HepG2 (cell line): ENCODE measurements around the gene HSD11B1L. TPM values are rescaled to one million over a fixed set of nuclear protein-coding genes. Genes with fewer than 3 reads are reported as not detected.

Experiments
- ARID2 ChIP-seq: sonication (generic); formaldehyde crosslinking; IDR thresholded peaks from 2 replicates; pipeline ENCODE4 v1.8.1; 2022; ENCODE audit warnings: mild to moderate bottlenecking, missing genetic modification reagents, borderline replicate concordance
- ATF6 ChIP-seq: sonication (generic); formaldehyde crosslinking; conservative IDR thresholded peaks from 2 replicates; pipeline ENCODE4 v1.4.0; 2020; ENCODE audit warnings: missing genetic modification reagents
- CCDC6 ChIP-seq: sonication (generic); formaldehyde crosslinking; IDR thresholded peaks from 2 replicates; pipeline ENCODE4 v1.8.1; 2022; ENCODE audit warnings: mild to moderate bottlenecking, missing genetic modification reagents, moderate library complexity
- DPF2 ChIP-seq: sonication (generic); formaldehyde crosslinking; IDR thresholded peaks from 2 replicates; pipeline ENCODE4 v1.4.0; 2020; ENCODE audit warnings: mild to moderate bottlenecking, low read depth, missing genetic modification reagents, borderline replicate concordance
- GATAD2A ChIP-seq: IDR thresholded peaks from 2 replicates; pipeline ENCODE4 v1.6.1; 2016
- HOXD1 ChIP-seq: sonication (generic); formaldehyde crosslinking; IDR thresholded peaks from 2 replicates; pipeline ENCODE4 v1.5.0; 2020; ENCODE audit warnings: missing genetic modification reagents
- KLF13 ChIP-seq: sonication (generic); formaldehyde crosslinking; IDR thresholded peaks from 2 replicates; pipeline ENCODE4 v1.4.0; 2020; ENCODE audit warnings: mild to moderate bottlenecking, missing genetic modification reagents
- LCORL ChIP-seq, 2 experiments: fragments of 450-650 bp in 1 of 2; sonication (generic) in 1 of 2; formaldehyde crosslinking in 1 of 2; IDR thresholded peaks; 2 replicates each; pipeline versions ENCODE4 v1.5.0 to v1.6.1; 2017 to 2020; ENCODE audit warnings: antibody characterized with exemption in 1 of 2, missing genetic modification reagents in 1 of 2
- MTF1 ChIP-seq: sonication (generic); formaldehyde crosslinking; IDR thresholded peaks from 2 replicates; pipeline ENCODE4 v1.5.0; 2020; ENCODE audit warnings: missing genetic modification reagents
- MXD4 ChIP-seq: IDR thresholded peaks from 2 replicates; pipeline ENCODE4 v1.6.1; 2016; ENCODE audit warnings: mild to moderate bottlenecking, missing biosample characterization, missing genetic modification reagents
- NFKBIZ ChIP-seq: IDR thresholded peaks from 2 replicates; pipeline ENCODE4 v1.6.1; 2018; ENCODE audit warnings: missing genetic modification reagents, missing compliant biosample characterization
- PCBP1 ChIP-seq: fragments of 200-400 bp; formaldehyde crosslinking; IDR thresholded peaks from 2 replicates; pipeline ENCODE4 v1.6.1; 2017; ENCODE audit warnings: mild to moderate bottlenecking, low read depth, low read length, borderline replicate concordance
- PPARG ChIP-seq: conservative IDR thresholded peaks from 2 replicates; pipeline ENCODE4 v1.6.1; 2016; ENCODE audit warnings: missing biosample characterization, missing genetic modification reagents
- RAD51 ChIP-seq: fragments of 450-650 bp; IDR thresholded peaks from 2 replicates; pipeline ENCODE4 v1.6.1; 2016; ENCODE audit warnings: borderline replicate concordance
- SMC3 ChIP-seq: IDR thresholded peaks from 2 replicates; pipeline ENCODE4 v1.6.1; 2011; ENCODE audit warnings: low read length, improper control_type of control experiment
- SNRNP70 ChIP-seq: fragments of 200-400 bp; formaldehyde crosslinking; IDR thresholded peaks from 2 replicates; pipeline ENCODE4 v1.6.1; 2017; ENCODE audit warnings: mild to moderate bottlenecking, low read depth, low read length, moderate library complexity
- SSRP1 ChIP-seq: IDR thresholded peaks from 2 replicates; pipeline ENCODE4 v1.6.1; 2016; ENCODE audit warnings: control low read depth
- TBP ChIP-seq: sonication (generic); formaldehyde crosslinking; IDR thresholded peaks from 2 replicates; pipeline ENCODE4 v1.5.0; 2020; ENCODE audit warnings: missing genetic modification reagents
- ZFY ChIP-seq: sonication (generic); formaldehyde crosslinking; IDR thresholded peaks from 2 replicates; pipeline ENCODE4 v1.4.0; 2020; ENCODE audit warnings: missing genetic modification reagents
- ZGPAT ChIP-seq: IDR thresholded peaks from 2 replicates; pipeline ENCODE4 v1.6.1; 2016; ENCODE audit warnings: mild to moderate bottlenecking
- ZKSCAN8 ChIP-seq: IDR thresholded peaks from 2 replicates; pipeline ENCODE4 v1.6.1; 2016; ENCODE audit warnings: borderline replicate concordance, missing genetic modification reagents, missing compliant biosample characterization
- ZNF570 ChIP-seq: sonication (generic); formaldehyde crosslinking; IDR thresholded peaks from 2 replicates; pipeline ENCODE4 v1.4.0; 2020; ENCODE audit warnings: mild to moderate bottlenecking, missing genetic modification reagents, borderline replicate concordance
- polyA plus RNA-seq, 8 experiments: library from polyadenylated mRNA; depleted of rRNA in 3 of 8; stranded (reverse) in 7 of 8; unstranded in 1 of 8; fragments of >200 nt; fragmentation: Illumina TruSeq in 4 of 8; extraction: Trizol in 4 of 8; gene quantifications; 2 replicates each; pipeline versions ENCODE4 v1.2.1 to v1.2.3, GENCODE V29; 2011 to 2016; ENCODE audit warnings: low read depth in 4 of 8, missing spikeins in 1 of 8, mixed read lengths in 1 of 8; ENCODE audit not compliant: insufficient read depth in 1 of 8
- total RNA-seq, 5 experiments: library from RNA; depleted of rRNA; stranded (reverse); fragments of >200 nt; fragmentation: Illumina TruSeq; extraction: Trizol; gene quantifications; 2 replicates each; pipeline ENCODE4 v1.2.3, GENCODE V29; 2016; ENCODE audit warnings: low read depth in 1 of 5
- TF ChIP-seq, protein P1 (sequence below): sonication (generic); formaldehyde crosslinking; conservative IDR thresholded peaks from 2 replicates; pipeline ENCODE4 v1.8.1; 2023; ENCODE audit warnings: missing genetic modification reagents
- TF ChIP-seq, protein P2 (sequence below): sonication (generic); formaldehyde crosslinking; IDR thresholded peaks from 2 replicates; pipeline ENCODE4 v1.8.1; 2023; ENCODE audit warnings: missing genetic modification reagents, mild to moderate bottlenecking, borderline replicate concordance

The HSD11B1L gene
- total and polyA plus RNA-seq, 2 of the 13 experiments (the other 11 are each of a cell fraction or from before 2014, with no cell fraction given) = 2.8 to 3.9 TPM

DNA sequence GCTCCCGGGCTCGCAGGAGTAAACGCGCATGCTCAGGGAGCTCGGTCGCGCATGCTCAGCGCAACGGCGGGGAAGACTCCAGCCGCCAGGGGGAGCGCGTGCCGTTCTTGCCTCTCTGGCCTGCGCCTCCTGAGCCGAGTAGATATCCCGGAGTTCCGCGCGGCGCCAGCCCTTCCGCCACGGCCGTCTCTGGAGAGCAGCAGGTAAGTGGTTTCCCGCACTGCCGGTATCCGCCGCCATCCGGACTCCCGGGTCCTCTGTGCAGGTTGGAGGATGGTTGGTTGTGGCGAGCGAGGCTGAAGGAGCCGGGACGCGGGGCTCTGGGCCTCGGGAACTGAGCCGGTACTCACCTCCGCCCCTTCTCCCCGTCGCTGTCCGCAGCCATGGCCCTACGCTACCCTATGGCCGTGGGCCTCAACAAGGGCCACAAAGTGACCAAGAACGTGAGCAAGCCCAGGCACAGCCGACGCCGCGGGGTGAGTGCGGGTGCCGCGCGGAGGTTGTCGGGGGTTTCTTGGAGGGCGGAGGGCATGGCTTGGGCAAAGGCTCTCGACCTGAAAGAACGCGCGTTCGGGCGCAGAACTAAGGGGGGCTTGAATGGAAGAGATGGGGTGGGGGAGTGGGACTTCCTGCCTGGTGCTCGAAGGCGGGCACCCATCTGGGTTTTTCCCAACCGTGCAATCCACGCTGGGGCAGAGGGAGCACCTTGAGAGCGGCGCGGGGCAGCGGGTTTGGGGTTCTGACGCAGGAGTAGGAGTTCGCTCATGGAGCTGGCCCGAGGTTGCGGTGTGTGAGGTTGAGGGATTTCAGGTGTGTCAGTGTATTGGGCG lies 9.5 kb downstream of the HSD11B1L start, which contains the start of gene RPL36 (continued):
- TF ChIP-seq MXD4 (CRISPR knock-in tag) (peak; percentile 75; the same call in 1 of the 2 replicates), KLF13 (peak; percentile 74; the same call in 1 of the 2 replicates), ATF6 (CRISPR knock-in tag) (no peak), SMC3 (no peak), DPF2 (CRISPR knock-in tag) (peak; percentile 31; the same call in 1 of the 2 replicates), ZFY (CRISPR knock-in tag) (peak; percentile 95), HOXD1 (CRISPR knock-in tag) (0 out of 2 replicates have a peak, but pooled peaks have one; percentile 79), SSRP1 (0 out of 2 replicates have a peak, but pooled peaks have one; percentile 17), TBP (CRISPR knock-in tag) (no peak), ZGPAT (peak; percentile 93), PPARG (CRISPR knock-in tag) (peak; percentile 41; the same call in 1 of the 2 replicates), ZNF570 (0 out of 2 replicates have a peak, but pooled peaks have one; percentile 55), CCDC6 (CRISPR knock-in tag) (peak; percentile 89; the same call in 1 of the 2 replicates), LCORL (IDR thresholded peaks at IDR 0.05) (no peak), LCORL (CRISPR knock-in tag; IDR thresholded peaks at IDR 0.05) (peak; percentile 72; the same call in 1 of the 2 replicates), NFKBIZ (CRISPR knock-in tag) (0 out of 2 replicates have a peak, but pooled peaks have one; percentile 44), SNRNP70 (no peak), PCBP1 (peak; percentile 77; the same call in 1 of the 2 replicates), MTF1 (CRISPR knock-in tag) (no peak), GATAD2A (CRISPR knock-in tag) (peak; percentile 52; the same call in 1 of the 2 replicates), ARID2 (no peak), ZKSCAN8 (CRISPR knock-in tag) (peak; percentile 54; the same call in 1 of the 2 replicates), RAD51 (no peak)
- TF ChIP-seq, protein P1, sequence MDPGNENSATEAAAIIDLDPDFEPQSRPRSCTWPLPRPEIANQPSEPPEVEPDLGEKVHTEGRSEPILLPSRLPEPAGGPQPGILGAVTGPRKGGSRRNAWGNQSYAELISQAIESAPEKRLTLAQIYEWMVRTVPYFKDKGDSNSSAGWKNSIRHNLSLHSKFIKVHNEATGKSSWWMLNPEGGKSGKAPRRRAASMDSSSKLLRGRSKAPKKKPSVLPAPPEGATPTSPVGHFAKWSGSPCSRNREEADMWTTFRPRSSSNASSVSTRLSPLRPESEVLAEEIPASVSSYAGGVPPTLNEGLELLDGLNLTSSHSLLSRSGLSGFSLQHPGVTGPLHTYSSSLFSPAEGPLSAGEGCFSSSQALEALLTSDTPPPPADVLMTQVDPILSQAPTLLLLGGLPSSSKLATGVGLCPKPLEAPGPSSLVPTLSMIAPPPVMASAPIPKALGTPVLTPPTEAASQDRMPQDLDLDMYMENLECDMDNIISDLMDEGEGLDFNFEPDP (CRISPR knock-in tag) = 0 out of 2 replicates have a peak, but pooled peaks have one; percentile 40
- TF ChIP-seq, protein P2, sequence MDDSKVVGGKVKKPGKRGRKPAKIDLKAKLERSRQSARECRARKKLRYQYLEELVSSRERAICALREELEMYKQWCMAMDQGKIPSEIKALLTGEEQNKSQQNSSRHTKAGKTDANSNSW (CRISPR knock-in tag) = no peak
